ENCODE data around the gene EMD. TPM values are rescaled to one million over a fixed set of nuclear protein-coding genes. Genes with fewer than 3 reads are reported as not detected.
A peak's percentile ranks its signal among the peaks of the same experiment; 100 is the strongest.
"Not testable (repeated sequence)": the region's sequence is repeated elsewhere in the genome, so short reads cannot be mapped to it uniquely, and the experiment has no call there.

The EMD gene
- 10 to 100 TPM; 68.3 to 87.4 (median 81.2) TPM for polyA plus RNA-seq (ENCODE audit: insufficient read length in 3 of 3)
- long read RNA-seq, donor 1, transcript EMD-202 (6 exons, 1,379 nt) = major isoform, 40 of 45 reads
- long read RNA-seq, donor 1, partial matches to known transcripts = 0 of 45 reads
- long read RNA-seq, donor 1, other reads (novel, unspliced or antisense) = 0 of 45 reads
- long read RNA-seq, donor 2, transcript EMD-202 (6 exons, 1,379 nt) = major isoform, 41 of 47 reads
- long read RNA-seq, donor 2, partial matches to known transcripts = 0 of 47 reads
- long read RNA-seq, donor 2, other reads (novel, unspliced or antisense) = 0 of 47 reads
- long read RNA-seq, donor 3, transcript EMD-202 (6 exons, 1,379 nt) = major isoform, 41 of 48 reads
- long read RNA-seq, donor 3, partial matches to known transcripts = 0 of 48 reads
- long read RNA-seq, donor 3, other reads (novel, unspliced or antisense) = 0 of 48 reads
- long read RNA-seq, donor 4, transcript EMD-202 (6 exons, 1,379 nt) = major isoform, 51 of 60 reads
- long read RNA-seq, donor 4, partial matches to known transcripts = 0 of 60 reads
- long read RNA-seq, donor 4, other reads (novel, unspliced or antisense) = 0 of 60 reads
- long read RNA-seq, donor 5, transcript EMD-202 (6 exons, 1,379 nt) = major isoform, 17 of 20 reads
- long read RNA-seq, donor 5, partial matches to known transcripts = 0 of 20 reads
- long read RNA-seq, donor 5, other reads (novel, unspliced or antisense) = 0 of 20 reads
- long read RNA-seq, donor 6, transcript EMD-202 (6 exons, 1,379 nt) = major isoform, 31 of 34 reads
- long read RNA-seq, donor 6, partial matches to known transcripts = 0 of 34 reads
- long read RNA-seq, donor 6, other reads (novel, unspliced or antisense) = 0 of 34 reads
- long read RNA-seq, donor 7, transcript EMD-208 (5 exons, 832 nt) = minor isoform, 5 of 77 reads
- long read RNA-seq, donor 7, transcript EMD-202 (6 exons, 1,379 nt) = major isoform, 57 of 77 reads
- long read RNA-seq, donor 7, partial matches to known transcripts = 13 of 77 reads
- long read RNA-seq, donor 7, other reads (novel, unspliced or antisense) = 0 of 77 reads
- long read RNA-seq, donor 8, transcript EMD-202 (6 exons, 1,379 nt) = major isoform, 21 of 22 reads
- long read RNA-seq, donor 8, partial matches to known transcripts = 0 of 22 reads
- long read RNA-seq, donor 8, other reads (novel, unspliced or antisense) = 0 of 22 reads
- long read RNA-seq, donor 9, transcript EMD-202 (6 exons, 1,379 nt) = major isoform, 36 of 38 reads
- long read RNA-seq, donor 9, partial matches to known transcripts = 0 of 38 reads
- long read RNA-seq, donor 9, other reads (novel, unspliced or antisense) = 0 of 38 reads
- long read RNA-seq, donor 10, transcript EMD-202 (6 exons, 1,379 nt) = major isoform, 39 of 48 reads
- long read RNA-seq, donor 10, partial matches to known transcripts = 0 of 48 reads
- long read RNA-seq, donor 10, other reads (novel, unspliced or antisense) = 0 of 48 reads
- long read RNA-seq, donor 11, transcript EMD-202 (6 exons, 1,379 nt) = major isoform, 26 of 29 reads
- long read RNA-seq, donor 11, partial matches to known transcripts = 0 of 29 reads
- long read RNA-seq, donor 11, other reads (novel, unspliced or antisense) = 0 of 29 reads
- long read RNA-seq, donor 12, transcript EMD-202 (6 exons, 1,379 nt) = major isoform, 42 of 46 reads
- long read RNA-seq, donor 12, partial matches to known transcripts = 0 of 46 reads
- long read RNA-seq, donor 12, other reads (novel, unspliced or antisense) = 0 of 46 reads
- long read RNA-seq, donor 13, transcript EMD-202 (6 exons, 1,379 nt) = major isoform, 13 of 37 reads
- long read RNA-seq, donor 13, partial matches to known transcripts = 22 of 37 reads
- long read RNA-seq, donor 13, other reads (novel, unspliced or antisense) = 0 of 37 reads
- long read RNA-seq, donor 14, transcript EMD-202 (6 exons, 1,379 nt) = major isoform, 41 of 49 reads
- long read RNA-seq, donor 14, partial matches to known transcripts = 0 of 49 reads
- long read RNA-seq, donor 14, other reads (novel, unspliced or antisense) = 0 of 49 reads
- long read RNA-seq, donor 15, transcript EMD-202 (6 exons, 1,379 nt) = major isoform, 54 of 59 reads
- long read RNA-seq, donor 15, partial matches to known transcripts = 0 of 59 reads
- long read RNA-seq, donor 15, other reads (novel, unspliced or antisense) = 0 of 59 reads
- long read RNA-seq, donor 16, transcript EMD-202 (6 exons, 1,379 nt) = major isoform, 45 of 52 reads
- long read RNA-seq, donor 16, partial matches to known transcripts = 0 of 52 reads
- long read RNA-seq, donor 16, other reads (novel, unspliced or antisense) = 0 of 52 reads

GRCh38 chrX:154378799-154379568 is at the start of gene EMD:
Gene EMD (plus strand): TSS chrX:154379295. CDS start chrX:154379485, 190 bp downstream.
- peak; percentile 96 for DNase-seq

- no peak for DNase-seq
Measured at GRCh38 chrX:154332561-154332960, 46.5 kb upstream of the EMD start.

GRCh38 chrX:154333116-154333515 is 46.0 kb upstream of the EMD start:
- no peak for DNase-seq

GRCh38 chrX:154333837-154334271 is 45.2 kb upstream of the EMD start:
- no peak for DNase-seq

GRCh38 chrX:154334496-154334895 is 44.6 kb upstream of the EMD start:
- no peak for DNase-seq

GRCh38 chrX:154341399-154342298 is 37.4 kb upstream of the EMD start:
- not testable (repeated sequence) for DNase-seq

- not testable (repeated sequence) for DNase-seq
Measured at GRCh38 chrX:154343063-154343462, 36.0 kb upstream of the EMD start.

GRCh38 chrX:154343620-154344019 is 35.5 kb upstream of the EMD start:
- not testable (repeated sequence) for DNase-seq

- no peak for DNase-seq
Measured at GRCh38 chrX:154348114-154348531, 31.0 kb upstream of the EMD start.

GRCh38 chrX:154348646-154349358 is 30.3 kb upstream of the EMD start:
- no peak for DNase-seq

- DNase-seq = no peak
Measured at GRCh38 chrX:154349359-154349935, 29.6 kb upstream of the EMD start.

GRCh38 chrX:154349979-154350378 is 29.1 kb upstream of the EMD start:
- DNase-seq = no peak

- no peak for DNase-seq
Measured at GRCh38 chrX:154350429-154351182, 28.5 kb upstream of the EMD start.

- no peak for DNase-seq
Measured at GRCh38 chrX:154351183-154352011, 27.7 kb upstream of the EMD start.

- DNase-seq = no peak
Measured at GRCh38 chrX:154352012-154352401, 27.1 kb upstream of the EMD start.
